ENCODE data around the gene MORN3. TPM values are rescaled to one million over a fixed set of nuclear protein-coding genes. Genes with fewer than 3 reads are reported as not detected.
A peak's percentile ranks its signal among the peaks of the same experiment; 100 is the strongest.
"Not testable (repeated sequence)": the region's sequence is repeated elsewhere in the genome, so short reads cannot be mapped to it uniquely, and the experiment has no call there.

The MORN3 gene, protein sequence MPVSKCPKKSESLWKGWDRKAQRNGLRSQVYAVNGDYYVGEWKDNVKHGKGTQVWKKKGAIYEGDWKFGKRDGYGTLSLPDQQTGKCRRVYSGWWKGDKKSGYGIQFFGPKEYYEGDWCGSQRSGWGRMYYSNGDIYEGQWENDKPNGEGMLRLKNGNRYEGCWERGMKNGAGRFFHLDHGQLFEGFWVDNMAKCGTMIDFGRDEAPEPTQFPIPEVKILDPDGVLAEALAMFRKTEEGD
- 1 to 10 TPM; 1.4 to 3.4 (median 2.0) TPM for polyA plus RNA-seq

GRCh38 chr12:121669521-121669900 lies at the start of gene MORN3:
Gene MORN3, minus strand, starts transcription at chr12:121669654. Its CDS starts 171 bp downstream, at chr12:121669483.
- peaks cover 0 to 4% (median 3%) of the 10 kb centered on the region in 3 donors for H3K36me3 Mint-ChIP-seq
- H3K9me3 Mint-ChIP-seq = no peaks in the 10 kb centered on the region
- H3K27ac Mint-ChIP-seq = peak within 1 kb of the TSS; percentile 23 to 85 (median 82)
- H3K27me3 Mint-ChIP-seq (ENCODE audit: low read depth in 3 of 3) = peaks cover 16 to 19% (median 19%) of the 10 kb centered on the region in 3 donors
- H3K4me3 Mint-ChIP-seq = peak within 1 kb of the TSS in 2 of 5 donors; percentile 8 to 14
- no peak for DNase-seq
- peaks cover 43 to 44% of the 10 kb centered on the region in 2 donors for H3K4me1 Mint-ChIP-seq

DNA sequence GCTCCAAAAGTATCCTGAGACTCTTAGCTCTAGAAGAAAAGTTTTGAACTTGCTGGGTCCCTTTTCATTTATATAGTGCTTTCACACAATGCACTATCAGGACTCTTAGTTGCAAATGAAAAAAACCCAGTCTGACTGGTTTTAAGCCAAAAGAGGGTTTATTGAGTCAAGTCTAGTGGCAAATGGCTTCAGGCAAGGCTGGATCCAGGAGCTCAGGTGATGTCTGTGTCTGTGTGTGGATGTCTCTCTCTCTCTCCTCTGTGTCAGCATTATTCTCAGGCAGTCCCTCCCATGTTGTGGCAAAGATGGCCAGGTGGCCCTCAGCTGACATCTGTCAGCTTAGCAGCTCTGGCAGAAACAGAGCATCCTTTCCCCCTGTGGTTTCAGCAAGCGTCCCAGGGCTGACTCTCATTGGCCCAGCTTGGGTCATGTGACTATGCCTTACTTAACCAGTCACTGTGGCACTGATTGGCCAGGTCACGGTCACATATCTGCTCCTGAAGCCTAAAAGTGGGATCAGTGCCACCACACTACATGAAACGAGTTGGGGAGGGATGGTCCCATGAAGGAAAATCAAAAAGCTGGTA lies 49.3 kb upstream of the MORN3 start:
- Mint-ChIP-seq H3K4me1 (peaks cover 2 to 3% of the 10 kb centered on the region in 2 donors), H3K27me3 (ENCODE audit: low read depth in 3 of 3) (peaks cover 0 to 5% (median 0%) of the 10 kb centered on the region in 3 donors), H3K36me3 (peaks cover 0 to 6% (median 0%) of the 10 kb centered on the region in 3 donors), H3K4me3 (no peak overlapping the region), H3K9me3 (no peaks in the 10 kb centered on the region), H3K27ac (no peak overlapping the region)
- DNase-seq = no peak

DNA sequence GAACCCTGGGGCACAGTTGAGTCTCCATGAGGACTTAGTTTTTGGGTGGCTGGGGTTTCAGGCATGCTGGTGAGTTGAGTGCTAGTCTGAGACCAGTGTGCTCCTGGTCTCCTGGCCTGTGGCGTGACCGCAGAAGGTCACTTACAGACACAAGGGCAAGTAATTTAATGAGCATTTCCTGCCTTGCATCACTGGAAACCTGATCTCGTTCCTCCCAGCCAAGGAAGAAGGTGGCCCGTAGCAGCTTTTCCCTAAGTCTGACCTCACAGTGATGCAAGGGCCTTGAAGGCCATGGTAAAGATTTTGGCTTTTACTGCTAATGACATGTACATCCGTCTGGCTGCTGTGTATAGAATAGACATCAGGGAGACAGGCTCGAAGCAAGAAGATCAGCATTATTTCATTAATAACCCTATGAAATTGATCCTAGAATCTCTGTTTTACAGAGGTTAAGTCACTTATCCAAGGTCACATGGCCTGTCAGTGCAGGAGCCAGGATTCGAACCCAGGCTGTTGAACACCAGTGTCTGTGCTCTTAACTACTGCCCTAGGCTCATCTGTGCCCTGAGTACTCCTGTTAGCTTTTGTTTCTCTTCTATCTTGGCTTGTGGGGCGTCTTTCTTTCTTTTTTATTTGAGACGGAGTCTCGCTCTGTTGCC lies 47.7 kb upstream of the MORN3 start:
- Mint-ChIP-seq H3K36me3 (peaks cover 0 to 6% (median 0%) of the 10 kb centered on the region in 3 donors), H3K9me3 (no peaks in the 10 kb centered on the region), H3K4me1 (peaks cover 12 to 13% of the 10 kb centered on the region in 2 donors), H3K27me3 (ENCODE audit: low read depth in 3 of 3) (peaks cover 0 to 8% (median 0%) of the 10 kb centered on the region in 3 donors), H3K27ac (no peak overlapping the region), H3K4me3 (no peak overlapping the region)
- DNase-seq = no peak

DNA sequence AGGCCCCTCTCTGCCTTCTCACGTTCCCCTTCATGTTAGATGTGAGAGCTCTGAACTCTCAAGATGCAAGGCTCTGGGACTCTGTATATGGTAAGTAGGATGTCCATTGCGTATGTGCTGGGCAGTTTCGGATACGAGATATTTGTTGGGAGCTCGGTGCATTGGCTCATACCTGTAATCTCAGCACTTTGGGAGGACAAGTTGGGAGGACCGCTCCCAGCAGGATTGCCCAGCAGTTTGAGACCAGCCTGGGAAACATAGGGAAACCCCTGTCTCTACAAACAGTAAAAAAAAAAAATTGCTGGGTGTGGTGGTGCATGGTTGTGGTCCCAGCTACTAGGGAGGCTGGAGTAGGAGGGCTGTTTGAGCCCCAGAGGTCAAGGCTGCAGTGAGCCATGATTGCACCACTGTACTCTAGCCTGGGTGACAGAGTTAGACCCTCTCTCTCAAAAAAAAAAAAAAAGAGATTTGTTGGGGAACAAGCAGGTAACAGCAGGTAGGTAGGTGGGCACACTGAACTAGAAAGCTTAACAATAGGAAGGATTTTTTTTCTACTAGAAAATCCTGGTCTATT lies 46.5 kb upstream of the MORN3 start:
- DNase-seq = no peak
- H3K9me3 Mint-ChIP-seq = no peaks in the 10 kb centered on the region
- peaks cover 20 to 22% of the 10 kb centered on the region in 2 donors for H3K4me1 Mint-ChIP-seq
- H3K36me3 Mint-ChIP-seq = peaks cover 0 to 6% (median 0%) of the 10 kb centered on the region in 3 donors
- peak overlapping the region in 1 of 6 donors; percentile 40 for H3K27ac Mint-ChIP-seq
- H3K27me3 Mint-ChIP-seq (ENCODE audit: low read depth in 3 of 3) = peaks cover 0 to 9% (median 0%) of the 10 kb centered on the region in 3 donors
- H3K4me3 Mint-ChIP-seq = peak overlapping the region in 1 of 5 donors; percentile 19

DNA sequence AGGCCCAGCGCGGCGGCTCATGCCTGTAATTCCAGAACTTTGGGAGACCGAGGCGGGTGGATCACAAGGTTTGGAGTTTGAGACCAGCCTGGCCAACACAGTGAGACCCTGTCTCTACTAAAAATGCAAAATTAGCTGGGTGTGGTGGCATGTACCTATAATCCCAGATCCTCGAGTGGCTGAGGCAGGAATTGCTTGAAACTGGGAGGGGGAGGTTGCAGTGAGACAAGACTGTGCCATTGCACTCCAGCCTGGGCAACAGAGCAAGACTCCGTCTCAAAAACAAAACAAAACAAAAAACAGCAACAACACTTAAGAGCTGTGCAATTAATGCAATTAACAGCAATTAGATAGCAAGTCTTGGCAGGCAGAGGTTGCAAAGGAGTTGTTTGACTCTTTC lies 45.6 kb upstream of the MORN3 start:
- not testable (repeated sequence) for DNase-seq; H3K4me3 Mint-ChIP-seq; H3K36me3 Mint-ChIP-seq; H3K9me3 Mint-ChIP-seq; H3K27me3 Mint-ChIP-seq (ENCODE audit: low read depth in 3 of 3)
- H3K27ac Mint-ChIP-seq = peak overlapping the region in 1 of 6 donors; percentile 16
- H3K4me1 Mint-ChIP-seq = peaks cover 20 to 22% of the 10 kb centered on the region in 2 donors

GRCh38 chr12:121713793-121714192 lies 44.3 kb upstream of the MORN3 start:
- H3K27me3 Mint-ChIP-seq (ENCODE audit: low read depth in 3 of 3) = peaks cover 0 to 5% (median 4%) of the 10 kb centered on the region in 3 donors
- H3K4me3 Mint-ChIP-seq = peak overlapping the region; percentile 43 to 90 (median 89)
- peaks cover 0 to 6% (median 0%) of the 10 kb centered on the region in 3 donors for H3K36me3 Mint-ChIP-seq
- DNase-seq = no peak
- no peaks in the 10 kb centered on the region for H3K9me3 Mint-ChIP-seq
- peak overlapping the region in 2 of 6 donors; percentile 58 to 83 for H3K27ac Mint-ChIP-seq
- H3K4me1 Mint-ChIP-seq = peaks cover 20 to 23% of the 10 kb centered on the region in 2 donors

DNA sequence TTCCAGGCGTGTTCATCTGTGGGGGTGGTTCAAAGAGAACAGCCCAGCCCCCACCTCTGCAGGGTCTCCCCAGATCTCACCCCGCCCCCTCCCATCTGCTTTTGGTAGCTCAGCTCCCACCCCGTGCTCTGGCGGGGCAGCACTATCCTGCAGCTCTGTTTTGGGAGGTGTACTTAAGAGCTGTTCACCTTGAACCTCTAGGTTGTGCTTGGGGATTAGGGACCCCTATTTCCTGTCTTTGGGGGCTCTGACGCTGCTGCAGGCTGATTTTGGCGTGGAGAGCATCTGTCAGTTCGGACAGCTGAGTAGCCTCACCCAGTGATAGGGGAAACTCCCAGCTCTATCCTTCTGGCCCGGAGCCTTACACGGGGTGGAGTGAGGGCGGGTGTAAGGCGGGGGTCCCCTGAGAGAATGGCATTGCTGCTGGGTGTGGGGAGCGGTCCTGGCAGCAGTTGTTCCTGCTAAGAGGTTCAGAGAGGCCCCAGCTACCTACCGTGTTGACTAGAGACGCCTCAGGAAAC lies 43.9 kb upstream of the MORN3 start:
- Mint-ChIP-seq H3K27ac (peak overlapping the region in 5 of 6 donors; percentile 16 to 83 (median 58)), H3K36me3 (peaks cover 0 to 6% (median 0%) of the 10 kb centered on the region in 3 donors), H3K4me1 (peaks cover 20 to 23% of the 10 kb centered on the region in 2 donors), H3K27me3 (ENCODE audit: low read depth in 3 of 3) (peaks cover 0 to 5% (median 4%) of the 10 kb centered on the region in 3 donors), H3K9me3 (no peaks in the 10 kb centered on the region), H3K4me3 (peak overlapping the region; percentile 76 to 96 (median 89))
- DNase-seq = no peak

- Mint-ChIP-seq H3K9me3 (no peaks in the 10 kb centered on the region), H3K36me3 (peaks cover 0 to 6% (median 0%) of the 10 kb centered on the region in 3 donors)
Observed at GRCh38 chr12:121712461-121713256, 43.2 kb upstream of the MORN3 start, which contains the start of gene TMEM120B. Gene TMEM120B, plus strand, starts transcription at chr12:121712752. Its CDS starts 144 bp downstream, at chr12:121712896.

DNA sequence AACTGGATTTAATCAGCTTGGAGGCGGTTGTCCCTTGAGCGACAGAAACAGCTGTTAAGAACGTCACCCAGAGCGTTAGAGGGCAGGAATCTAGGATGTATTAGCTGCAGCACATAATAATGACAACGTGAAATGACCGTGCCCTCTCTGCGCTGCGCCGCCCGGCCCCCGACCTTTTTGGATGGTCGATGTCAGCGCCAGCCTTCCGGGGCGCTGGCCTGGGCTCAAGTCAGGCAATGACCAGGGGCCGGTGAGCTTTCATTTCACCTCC lies 42.7 kb upstream of the MORN3 start:
- no peak for DNase-seq
- Mint-ChIP-seq H3K4me1 (peaks cover 20 to 23% of the 10 kb centered on the region in 2 donors), H3K27ac (peak overlapping the region; percentile 71 to 94 (median 90)), H3K9me3 (no peaks in the 10 kb centered on the region), H3K27me3 (ENCODE audit: low read depth in 3 of 3) (peaks cover 0 to 5% (median 4%) of the 10 kb centered on the region in 3 donors), H3K4me3 (peak overlapping the region; percentile 87 to 96 (median 89)), H3K36me3 (peaks cover 0 to 6% (median 0%) of the 10 kb centered on the region in 3 donors)

More at GRCh38 chr12:121712461-121713256, 43.2 kb upstream of the MORN3 start, which contains the start of gene TMEM120B:
- peak within 1 kb of the TSS; percentile 71 to 94 (median 90) for H3K27ac Mint-ChIP-seq
- peak within 1 kb of the TSS; percentile 87 to 96 (median 89) for H3K4me3 Mint-ChIP-seq
- peak; percentile 83 to 90 (median 87) for DNase-seq
- peaks cover 20 to 23% of the 10 kb centered on the region in 2 donors for H3K4me1 Mint-ChIP-seq
- peaks cover 0 to 5% (median 4%) of the 10 kb centered on the region in 3 donors for H3K27me3 Mint-ChIP-seq (ENCODE audit: low read depth in 3 of 3)

GRCh38 chr12:121711361-121712189 lies 42.1 kb upstream of the MORN3 start:
- Mint-ChIP-seq H3K36me3 (peaks cover 0 to 6% (median 0%) of the 10 kb centered on the region in 3 donors), H3K9me3 (no peaks in the 10 kb centered on the region), H3K27ac (peak overlapping the region; percentile 71 to 94 (median 90)), H3K4me3 (peak overlapping the region; percentile 87 to 96 (median 89)), H3K27me3 (ENCODE audit: low read depth in 3 of 3) (peaks cover 0 to 5% (median 4%) of the 10 kb centered on the region in 3 donors), H3K4me1 (peaks cover 20 to 23% of the 10 kb centered on the region in 2 donors)
- DNase-seq = peak; percentile 19 to 25 (median 20)

- Mint-ChIP-seq H3K4me1 (peaks cover 20 to 22% of the 10 kb centered on the region in 2 donors), H3K4me3 (no peak overlapping the region), H3K27ac (no peak overlapping the region)
Observed at GRCh38 chr12:121709478-121709961, 40.1 kb upstream of the MORN3 start.

DNA sequence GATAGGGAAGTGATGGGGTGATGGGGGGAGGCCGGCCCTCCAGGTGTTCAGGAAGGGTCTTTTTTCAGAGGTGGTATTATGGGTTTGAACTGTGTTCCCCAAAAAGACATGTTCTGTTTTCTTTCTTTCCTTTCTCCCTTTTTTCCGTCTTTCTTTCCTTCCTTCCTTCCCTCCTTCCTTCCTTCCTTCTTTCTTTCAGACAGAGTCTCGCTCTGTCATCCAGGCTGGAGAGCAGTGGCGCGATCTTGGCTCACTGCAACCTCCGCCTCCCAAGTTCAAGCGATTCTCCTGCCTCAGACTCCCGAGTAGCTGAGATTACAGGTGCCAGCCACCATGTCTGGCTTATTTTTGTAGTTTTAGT lies 39.6 kb upstream of the MORN3 start:
- H3K27ac Mint-ChIP-seq, H3K9me3 Mint-ChIP-seq, H3K36me3 Mint-ChIP-seq, DNase-seq, H3K4me3 Mint-ChIP-seq: not testable (repeated sequence)
- H3K27me3 Mint-ChIP-seq (ENCODE audit: low read depth in 3 of 3) = peaks cover 0 to 11% (median 5%) of the 10 kb centered on the region in 3 donors
- H3K4me1 Mint-ChIP-seq = peaks cover 20 to 22% of the 10 kb centered on the region in 2 donors

More at GRCh38 chr12:121709478-121709961, 40.1 kb upstream of the MORN3 start:
- no peaks in the 10 kb centered on the region for H3K36me3 Mint-ChIP-seq
- H3K9me3 Mint-ChIP-seq = no peaks in the 10 kb centered on the region
- no peak for DNase-seq
- H3K27me3 Mint-ChIP-seq (ENCODE audit: low read depth in 3 of 3) = peaks cover 0 to 11% (median 5%) of the 10 kb centered on the region in 3 donors
